ENCODE results near the gene SUPT6H. TPM values are rescaled to one million over a fixed set of nuclear protein-coding genes. Genes with fewer than 3 reads are reported as not detected.
A peak's percentile ranks its signal among the peaks of the same experiment; 100 is the strongest.

SUPT6H gene
- total RNA-seq, 1 donor from 2014 or later: 29.9 TPM

DNA sequence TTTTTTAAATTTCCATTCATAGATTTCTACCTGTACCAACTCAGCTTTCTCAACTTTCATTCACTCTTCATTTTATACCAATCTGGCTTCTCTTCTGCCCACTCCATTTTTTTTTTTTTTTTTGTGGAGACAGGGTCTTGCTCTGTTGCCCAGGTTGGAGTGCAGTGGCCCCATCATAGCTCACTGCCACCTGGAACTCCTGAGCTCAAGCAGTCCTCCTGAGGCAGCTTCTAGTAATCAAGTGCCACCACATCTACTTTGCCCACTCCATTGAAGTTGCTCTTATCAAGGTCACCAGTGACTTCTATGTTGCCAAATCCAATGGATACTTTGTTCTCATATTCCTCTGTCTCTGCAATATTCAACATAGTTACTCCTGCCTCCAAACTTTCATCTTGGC lies 1.7 kb downstream of the SUPT6H start:
- TF ChIP-seq EZH2phosphoT487 (IDR thresholded peaks at IDR 0.05): no peak
- TF ChIP-seq, protein P1, sequence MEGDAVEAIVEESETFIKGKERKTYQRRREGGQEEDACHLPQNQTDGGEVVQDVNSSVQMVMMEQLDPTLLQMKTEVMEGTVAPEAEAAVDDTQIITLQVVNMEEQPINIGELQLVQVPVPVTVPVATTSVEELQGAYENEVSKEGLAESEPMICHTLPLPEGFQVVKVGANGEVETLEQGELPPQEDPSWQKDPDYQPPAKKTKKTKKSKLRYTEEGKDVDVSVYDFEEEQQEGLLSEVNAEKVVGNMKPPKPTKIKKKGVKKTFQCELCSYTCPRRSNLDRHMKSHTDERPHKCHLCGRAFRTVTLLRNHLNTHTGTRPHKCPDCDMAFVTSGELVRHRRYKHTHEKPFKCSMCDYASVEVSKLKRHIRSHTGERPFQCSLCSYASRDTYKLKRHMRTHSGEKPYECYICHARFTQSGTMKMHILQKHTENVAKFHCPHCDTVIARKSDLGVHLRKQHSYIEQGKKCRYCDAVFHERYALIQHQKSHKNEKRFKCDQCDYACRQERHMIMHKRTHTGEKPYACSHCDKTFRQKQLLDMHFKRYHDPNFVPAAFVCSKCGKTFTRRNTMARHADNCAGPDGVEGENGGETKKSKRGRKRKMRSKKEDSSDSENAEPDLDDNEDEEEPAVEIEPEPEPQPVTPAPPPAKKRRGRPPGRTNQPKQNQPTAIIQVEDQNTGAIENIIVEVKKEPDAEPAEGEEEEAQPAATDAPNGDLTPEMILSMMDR (IDR thresholded peaks at IDR 0.05): no peak
- no peak for TF ChIP-seq EZH2 (IDR thresholded peaks at IDR 0.05)
- Mint-ChIP-seq H3K27ac (no peak overlapping the region), H3K36me3 (peaks cover 30% of the 10 kb centered on the region), H3K27me3 (ENCODE audit: insufficient read depth, low read depth) (peaks cover 2% of the 10 kb centered on the region), H3K9me3 (peaks cover 7% of the 10 kb centered on the region), H3K4me3 (peak overlapping the region; percentile 100), H3K4me1 (peaks cover 36% of the 10 kb centered on the region)
- Histone ChIP-seq H3F3A (ENCODE audit: low read depth) (peaks cover 6% of the 10 kb centered on the region), H3K36me3 (peaks cover 10% of the 10 kb centered on the region), H3K9ac (no peak overlapping the region), H3K27me3 (no peaks in the 10 kb centered on the region), H4K20me1 (ENCODE audit: low read depth) (peaks cover 15% of the 10 kb centered on the region), H3K27ac (no peak overlapping the region), H3K4me3 (peak overlapping the region; percentile 91), H2AFZ (replicated peaks) (no peak overlapping the region), H3K79me2 (ENCODE audit: low read depth) (peaks cover 91% of the 10 kb centered on the region), H3K9me3 (ENCODE audit: low read depth) (peaks cover 8% of the 10 kb centered on the region), H3K4me1 (peaks cover 8% of the 10 kb centered on the region), H3K4me2 (peak overlapping the region; percentile 90)
- no peak for DNase-seq (ENCODE audit: low spot score)

DNA sequence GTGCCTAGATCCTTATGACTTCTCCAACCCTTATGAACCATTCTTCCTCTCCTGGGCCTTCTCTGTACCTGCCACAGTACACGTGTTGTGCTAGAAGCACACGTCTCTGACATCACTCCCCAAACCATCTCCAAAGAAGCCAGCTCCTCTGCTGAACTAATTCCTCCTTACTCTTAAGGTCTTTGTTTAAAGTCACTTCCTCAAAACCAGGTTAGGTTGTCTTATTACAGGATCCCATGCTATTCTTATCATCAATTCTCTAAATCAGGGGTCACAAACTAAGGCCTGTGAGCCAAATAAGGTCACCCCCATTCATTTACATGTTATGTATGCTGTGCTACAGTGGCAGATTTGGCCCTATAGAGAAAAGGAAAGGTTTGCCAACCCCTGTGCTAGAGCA lies 4.0 kb downstream of the SUPT6H start:
- Histone ChIP-seq H3K9ac (no peak overlapping the region), H3K79me2 (ENCODE audit: low read depth) (peaks cover 89% of the 10 kb centered on the region), H3K4me2 (no peak overlapping the region), H3K4me3 (no peak overlapping the region), H4K20me1 (ENCODE audit: low read depth) (peaks cover 28% of the 10 kb centered on the region), H3F3A (ENCODE audit: low read depth) (peaks cover 6% of the 10 kb centered on the region), H3K36me3 (no peaks in the 10 kb centered on the region), H3K27ac (no peak overlapping the region), H3K27me3 (no peaks in the 10 kb centered on the region), H3K4me1 (peaks cover 8% of the 10 kb centered on the region), H3K9me3 (ENCODE audit: low read depth) (no peaks in the 10 kb centered on the region), H2AFZ (replicated peaks) (no peak overlapping the region)
- no peaks in the 10 kb centered on the region for H3K9me3 Mint-ChIP-seq
- no peak for TF ChIP-seq EZH2 (IDR thresholded peaks at IDR 0.05)
- TF ChIP-seq, protein P1 (IDR thresholded peaks at IDR 0.05): no peak
- TF ChIP-seq EZH2phosphoT487 (IDR thresholded peaks at IDR 0.05): no peak
- peaks cover 30% of the 10 kb centered on the region for H3K4me1 Mint-ChIP-seq
- no peak overlapping the region for H3K4me3 Mint-ChIP-seq
- no peak overlapping the region for H3K27ac Mint-ChIP-seq
- H3K36me3 Mint-ChIP-seq: peaks cover 25% of the 10 kb centered on the region
- H3K27me3 Mint-ChIP-seq (ENCODE audit: insufficient read depth, low read depth): peaks cover 2% of the 10 kb centered on the region
- DNase-seq (ENCODE audit: low spot score): no peak

DNA sequence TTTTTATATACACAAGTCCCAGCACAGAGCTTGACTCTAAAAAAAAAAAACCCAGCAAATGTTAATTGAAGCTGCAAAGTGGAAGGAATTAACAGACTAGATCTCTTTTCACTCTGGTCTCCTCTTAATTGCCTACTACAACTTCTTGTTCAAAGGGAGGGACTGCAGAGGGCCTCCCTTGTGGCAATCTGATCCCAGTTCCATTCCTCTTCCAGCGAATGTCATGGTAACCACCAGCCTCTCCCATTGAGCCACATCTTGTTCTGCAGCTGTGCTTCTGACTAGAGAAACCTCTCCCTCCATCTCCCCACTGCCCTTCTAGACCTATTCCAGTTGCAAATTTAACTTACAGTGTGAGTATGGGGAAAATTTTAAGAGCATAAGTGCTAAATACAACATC lies 5.9 kb downstream of the SUPT6H start:
- H4K20me1 ChIP-seq (ENCODE audit: low read depth): peaks cover 25% of the 10 kb centered on the region
- peaks cover 74% of the 10 kb centered on the region for H3K79me2 ChIP-seq (ENCODE audit: low read depth)

More for the DNA sequence above, 5.9 kb downstream of the SUPT6H start:
- peaks cover 26% of the 10 kb centered on the region for H3K4me1 Mint-ChIP-seq
- peaks cover 28% of the 10 kb centered on the region for H3K36me3 Mint-ChIP-seq
- H3K4me1 ChIP-seq: peaks cover 7% of the 10 kb centered on the region
- H3K36me3 ChIP-seq: peaks cover 5% of the 10 kb centered on the region
- no peak overlapping the region for H3K27ac ChIP-seq
- TF ChIP-seq EZH2 (IDR thresholded peaks at IDR 0.05): no peak
- TF ChIP-seq, protein P1 (IDR thresholded peaks at IDR 0.05): no peak
- TF ChIP-seq EZH2phosphoT487 (IDR thresholded peaks at IDR 0.05): no peak
- H3K9me3 ChIP-seq (ENCODE audit: low read depth): no peaks in the 10 kb centered on the region
- H3F3A ChIP-seq (ENCODE audit: low read depth): peaks cover 4% of the 10 kb centered on the region
- no peaks in the 10 kb centered on the region for H3K9me3 Mint-ChIP-seq
- H3K27me3 ChIP-seq: no peaks in the 10 kb centered on the region
- no peak overlapping the region for H3K4me3 ChIP-seq
- H3K27ac Mint-ChIP-seq: no peak overlapping the region
- H3K4me3 Mint-ChIP-seq: no peak overlapping the region
- DNase-seq (ENCODE audit: low spot score): no peak
- H3K4me2 ChIP-seq: no peak overlapping the region
- H3K9ac ChIP-seq: no peak overlapping the region
- no peaks in the 10 kb centered on the region for H3K27me3 Mint-ChIP-seq (ENCODE audit: insufficient read depth, low read depth)
- no peak overlapping the region for H2AFZ ChIP-seq (replicated peaks)

Measured in neural progenitor cell (in vitro differentiated cells).